Stimulated activated CD4-positive, alpha-beta T cell treated with anti-CD3 and anti-CD28 coated beads, Interleukin-12 subunit alpha, Interleukin-12 subunit beta, amount 100 ng/mL, for 48 hours (primary cell): ENCODE results near the gene ERAP2.
A peak's percentile ranks its signal among the peaks of the same experiment; 100 is the strongest.

ENCODE experiments used
- DNase-seq, 3 donors: peaks; one replicate each; pipeline ENCODE4 v3.0.0-alpha.2; 2020; ENCODE audit warnings: low read depth in 2 of 3, low spot score in 1 of 3

Gene ERAP2

GRCh38 chr5:96932026-96932425, 55.7 kb downstream of the ERAP2 start:
- DNase-seq: no peak

- no peak for DNase-seq
These were observed 57.7 kb downstream of the ERAP2 start for GRCh38 chr5:96933764-96934707.

GRCh38 chr5:96934708-96935558, 58.6 kb downstream of the ERAP2 start:
- DNase-seq: peak; percentile 89 to 90 (median 90)

- peak; percentile 85 to 94 (median 93) for DNase-seq
These were observed 59.5 kb downstream of the ERAP2 start, which contains the start of gene LNPEP for GRCh38 chr5:96935559-96936430. Gene LNPEP (plus strand): TSS chr5:96936080. CDS start chr5:96936156, 76 bp downstream.

- no peak for DNase-seq
These were observed 60.4 kb downstream of the ERAP2 start for GRCh38 chr5:96936431-96937320.

GRCh38 chr5:96940586-96940985, 64.3 kb downstream of the ERAP2 start:
- DNase-seq: no peak

GRCh38 chr5:96941140-96941539, 64.8 kb downstream of the ERAP2 start:
- DNase-seq: no peak

- DNase-seq: no peak
These were observed 65.8 kb downstream of the ERAP2 start for GRCh38 chr5:96942078-96942477.

GRCh38 chr5:96942911-96943310, 66.6 kb downstream of the ERAP2 start:
- no peak for DNase-seq

- no peak for DNase-seq
These were observed 67.5 kb downstream of the ERAP2 start for GRCh38 chr5:96943799-96944198.

GRCh38 chr5:96945144-96945897, 69.0 kb downstream of the ERAP2 start:
- DNase-seq: no peak

- no peak for DNase-seq
These were observed 70.1 kb downstream of the ERAP2 start for GRCh38 chr5:96946381-96946780.

GRCh38 chr5:96952118-96952750, 75.9 kb downstream of the ERAP2 start:
- no peak for DNase-seq

- DNase-seq: no peak
These were observed 76.9 kb downstream of the ERAP2 start for GRCh38 chr5:96952974-96953730.

GRCh38 chr5:96957254-96958049, 81.2 kb downstream of the ERAP2 start:
- peak in 1 of 3 donors; percentile 23 for DNase-seq

- DNase-seq: no peak
These were observed 82.7 kb downstream of the ERAP2 start for GRCh38 chr5:96958977-96959376.

- no peak for DNase-seq
These were observed 84.8 kb downstream of the ERAP2 start for GRCh38 chr5:96961053-96961452.
